ENCODE results near the gene AOC3. TPM values are rescaled to one million over a fixed set of nuclear protein-coding genes. Genes with fewer than 3 reads are reported as not detected.
"Not testable (repeated sequence)": the region's sequence is repeated elsewhere in the genome, so short reads cannot be mapped to it uniquely, and the experiment has no call there.

Gene AOC3
- total and polyA plus RNA-seq, 8 donors, result 56.6 to 186 (median 156) TPM

GRCh38 chr17:42849451-42850181 lies 1.4 kb upstream of the AOC3 start:
- peaks cover 0 to 39% of the 10 kb centered on the region in 2 donors for H3K4me1 ChIP-seq

GRCh38 chr17:42851371-42852240 lies 607 bp downstream of the AOC3 start:
- H3K36me3 ChIP-seq; intact Hi-C loops (cut with DNase I); H3K27ac ChIP-seq; DNase-seq; ATAC-seq; H3K27me3 ChIP-seq; H3K9me3 ChIP-seq: not testable (repeated sequence)
- Histone ChIP-seq H3K4me1 (peaks cover 0 to 30% of the 10 kb centered on the region in 2 donors), H3K4me3 (peak overlapping the region; percentile 9 to 37)

More at GRCh38 chr17:42849451-42850181, 1.4 kb upstream of the AOC3 start:
- intact Hi-C loops (cut with DNase I), result loop anchor here (5.0 to 10.0 kb wide), 2 partner anchors 78 to 85 kb away; no protein-coding TSS in a partner anchor
- TF ChIP-seq CTCF (IDR thresholded peaks at IDR 0.05), result no peak
- no peaks in the 10 kb centered on the region for H3K27me3 ChIP-seq
- H3K4me3 ChIP-seq, result no peak overlapping the region
- ATAC-seq (no peak), DNase-seq (no peak)
- peaks cover 0 to 14% of the 10 kb centered on the region in 2 donors for H3K36me3 ChIP-seq
- H3K27ac ChIP-seq, result no peak overlapping the region
- no peaks in the 10 kb centered on the region for H3K9me3 ChIP-seq

- no peak for TF ChIP-seq CTCF (IDR thresholded peaks at IDR 0.05)
- Histone ChIP-seq H3K4me3 (peak overlapping the region; percentile 7 to 37), H3K27ac (peak overlapping the region in 1 of 2 donors; percentile 55), H3K4me1 (peaks cover 0 to 22% of the 10 kb centered on the region in 2 donors), H3K9me3 (no peaks in the 10 kb centered on the region), H3K27me3 (no peaks in the 10 kb centered on the region), H3K36me3 (no peaks in the 10 kb centered on the region)
- intact Hi-C loops (cut with DNase I), result no loop called here
- no peak for ATAC-seq
- no peak for DNase-seq
These were observed 1.4 kb downstream of the AOC3 start for GRCh38 chr17:42852351-42852750.

- H3K27me3 ChIP-seq, result no peaks in the 10 kb centered on the region
- intact Hi-C loops (cut with DNase I), result no loop called here
- H3K27ac ChIP-seq, result peak overlapping the region; percentile 29 to 55
- ATAC-seq, result no peak
- no peaks in the 10 kb centered on the region for H3K9me3 ChIP-seq
- peak overlapping the region; percentile 7 to 37 for H3K4me3 ChIP-seq
- no peaks in the 10 kb centered on the region for H3K36me3 ChIP-seq
- peak in 1 of 4 donors; percentile 63 for DNase-seq
- H3K4me1 ChIP-seq, result peaks cover 0 to 17% of the 10 kb centered on the region in 2 donors
- TF ChIP-seq CTCF (IDR thresholded peaks at IDR 0.05), result no peak
These were observed 2.0 kb downstream of the AOC3 start for GRCh38 chr17:42853004-42853403.

- no peaks in the 10 kb centered on the region for H3K9me3 ChIP-seq
- H3K27me3 ChIP-seq, result no peaks in the 10 kb centered on the region
- ATAC-seq (no peak), DNase-seq (peak in 1 of 4 donors; percentile 11)
- intact Hi-C loops (cut with DNase I), result no loop called here
- H3K4me1 ChIP-seq, result peaks cover 0 to 12% of the 10 kb centered on the region in 2 donors
- peak overlapping the region in 1 of 2 donors; percentile 29 for H3K27ac ChIP-seq
- no peaks in the 10 kb centered on the region for H3K36me3 ChIP-seq
- no peak for TF ChIP-seq CTCF (IDR thresholded peaks at IDR 0.05)
- peak overlapping the region; percentile 7 to 37 for H3K4me3 ChIP-seq
These were observed 2.6 kb downstream of the AOC3 start for GRCh38 chr17:42853597-42853967.

Measured in left lung (tissue), 10 donors.